ENCODE measurements around the gene SLC16A7.

SLC16A7 gene, protein sequence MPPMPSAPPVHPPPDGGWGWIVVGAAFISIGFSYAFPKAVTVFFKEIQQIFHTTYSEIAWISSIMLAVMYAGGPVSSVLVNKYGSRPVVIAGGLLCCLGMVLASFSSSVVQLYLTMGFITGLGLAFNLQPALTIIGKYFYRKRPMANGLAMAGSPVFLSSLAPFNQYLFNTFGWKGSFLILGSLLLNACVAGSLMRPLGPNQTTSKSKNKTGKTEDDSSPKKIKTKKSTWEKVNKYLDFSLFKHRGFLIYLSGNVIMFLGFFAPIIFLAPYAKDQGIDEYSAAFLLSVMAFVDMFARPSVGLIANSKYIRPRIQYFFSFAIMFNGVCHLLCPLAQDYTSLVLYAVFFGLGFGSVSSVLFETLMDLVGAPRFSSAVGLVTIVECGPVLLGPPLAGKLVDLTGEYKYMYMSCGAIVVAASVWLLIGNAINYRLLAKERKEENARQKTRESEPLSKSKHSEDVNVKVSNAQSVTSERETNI

DNA sequence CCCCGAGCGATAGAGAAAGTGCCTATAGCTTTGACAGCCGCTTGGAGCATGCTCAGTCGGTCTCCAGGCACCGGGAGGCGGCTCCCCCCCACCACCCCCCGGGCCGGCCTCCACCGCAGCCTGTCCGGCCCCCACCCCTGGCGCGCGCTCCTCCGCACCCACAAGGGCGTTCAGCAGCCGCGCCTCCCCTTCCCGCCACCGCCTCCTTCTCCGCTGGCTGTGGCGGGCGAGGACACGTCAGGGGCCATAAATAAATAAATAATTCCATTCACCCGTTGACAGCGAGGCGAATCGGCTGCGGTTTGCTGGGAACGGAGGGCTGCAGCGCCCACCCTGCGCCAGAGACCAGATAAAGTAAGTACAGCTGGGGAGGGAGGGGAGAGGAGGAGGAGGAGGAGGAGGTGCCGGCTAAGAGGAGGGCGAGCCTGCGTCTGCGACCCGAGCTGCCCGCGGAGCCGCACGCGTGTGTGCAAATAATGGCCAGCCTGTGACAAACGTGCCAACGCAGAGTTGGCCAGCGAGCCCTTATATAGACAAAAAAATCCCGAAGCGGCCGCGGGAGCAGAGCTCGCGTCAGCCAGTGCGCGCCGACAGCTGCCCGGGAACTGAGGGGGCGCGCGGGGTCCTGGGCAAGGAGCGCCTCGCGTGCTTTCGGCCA, at the start of gene SLC16A7:
TSS of gene SLC16A7 (plus strand) at position 147 of the 658 bp plus-strand sequence. CDS start 108,773 bp downstream, outside the sequence.
- H3K36me3 Mint-ChIP-seq, result peaks cover 12% of the 10 kb centered on the region
- H3K4me3 Mint-ChIP-seq, result peak within 1 kb of the TSS; percentile 92
- H3K27ac Mint-ChIP-seq, result peak within 1 kb of the TSS; percentile 100
- H3K27me3 Mint-ChIP-seq, result no peaks in the 10 kb centered on the region
- H3K4me1 Mint-ChIP-seq (ENCODE audit: low read depth), result peaks cover 53% of the 10 kb centered on the region
- H3K9me3 Mint-ChIP-seq (ENCODE audit: low read depth), result no peaks in the 10 kb centered on the region

DNA sequence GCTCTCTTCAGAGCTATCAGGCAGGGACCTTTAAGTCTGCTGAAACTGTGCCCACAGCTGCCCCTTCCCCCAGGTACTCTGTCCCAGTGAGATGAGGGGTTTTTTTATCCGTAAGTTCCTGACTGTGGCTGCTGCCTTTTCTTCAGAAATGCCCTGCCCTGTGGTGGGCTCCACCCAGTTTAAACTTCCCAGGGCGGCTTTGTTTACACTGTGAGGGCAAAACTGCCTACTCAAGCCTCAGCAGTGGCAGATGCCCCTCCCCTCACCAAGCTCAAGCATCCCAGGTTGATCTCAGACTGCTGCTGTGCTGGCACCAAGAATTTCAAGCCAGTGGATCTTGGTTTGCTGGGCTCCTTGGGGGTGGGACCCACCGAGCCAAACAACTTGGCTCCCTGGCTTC, 46.9 kb upstream of the SLC16A7 start:
- Mint-ChIP-seq H3K27me3 (no peaks in the 10 kb centered on the region), H3K4me1 (ENCODE audit: low read depth) (peaks cover 23% of the 10 kb centered on the region), H3K9me3 (ENCODE audit: low read depth) (no peaks in the 10 kb centered on the region), H3K4me3 (no peak overlapping the region), H3K36me3 (no peaks in the 10 kb centered on the region), H3K27ac (no peak overlapping the region)

DNA sequence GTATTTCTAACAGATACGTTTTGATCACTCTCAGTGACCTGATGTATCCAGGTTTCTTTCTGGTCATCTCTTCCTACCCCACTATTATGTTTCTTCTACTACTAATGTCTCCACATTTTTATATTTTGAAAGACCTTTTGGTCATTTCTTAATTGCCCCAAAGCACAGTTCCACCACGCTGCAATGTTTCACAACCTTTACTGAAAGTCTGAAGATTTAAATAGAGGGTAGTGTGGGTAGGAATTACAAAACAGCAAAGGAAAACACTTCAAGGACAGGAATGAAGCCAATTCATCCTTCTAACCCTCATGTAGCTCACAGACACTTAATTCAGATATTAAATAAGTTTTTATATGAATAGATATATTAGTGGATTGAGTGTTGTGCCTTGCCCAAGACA, 36.1 kb upstream of the SLC16A7 start:
- Mint-ChIP-seq H3K27ac (no peak overlapping the region), H3K4me1 (ENCODE audit: low read depth) (no peaks in the 10 kb centered on the region), H3K4me3 (no peak overlapping the region), H3K27me3 (no peaks in the 10 kb centered on the region), H3K9me3 (ENCODE audit: low read depth) (no peaks in the 10 kb centered on the region), H3K36me3 (no peaks in the 10 kb centered on the region)

DNA sequence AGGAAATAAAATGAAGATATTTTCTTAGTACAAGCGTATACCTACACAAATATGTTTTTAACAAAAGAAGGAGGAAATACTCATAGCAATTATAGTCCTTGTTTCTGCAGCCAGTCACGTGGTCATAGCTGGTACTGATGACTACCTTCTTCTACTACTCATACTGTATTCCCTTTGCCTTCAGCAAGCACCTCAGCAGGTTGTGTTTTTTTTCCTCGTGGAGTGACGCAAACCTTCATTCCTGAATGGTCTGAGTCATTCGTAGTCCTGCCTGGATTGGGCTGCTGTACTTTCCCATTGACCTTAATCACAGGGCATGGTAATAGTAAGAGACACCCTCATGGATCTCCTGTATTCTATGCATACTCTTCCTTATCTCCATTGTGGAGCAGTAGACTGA, 25.7 kb upstream of the SLC16A7 start:
- Mint-ChIP-seq H3K4me3 (no peak overlapping the region), H3K4me1 (ENCODE audit: low read depth) (peaks cover 8% of the 10 kb centered on the region), H3K27ac (no peak overlapping the region), H3K27me3 (no peaks in the 10 kb centered on the region), H3K36me3 (no peaks in the 10 kb centered on the region), H3K9me3 (ENCODE audit: low read depth) (no peaks in the 10 kb centered on the region)

DNA sequence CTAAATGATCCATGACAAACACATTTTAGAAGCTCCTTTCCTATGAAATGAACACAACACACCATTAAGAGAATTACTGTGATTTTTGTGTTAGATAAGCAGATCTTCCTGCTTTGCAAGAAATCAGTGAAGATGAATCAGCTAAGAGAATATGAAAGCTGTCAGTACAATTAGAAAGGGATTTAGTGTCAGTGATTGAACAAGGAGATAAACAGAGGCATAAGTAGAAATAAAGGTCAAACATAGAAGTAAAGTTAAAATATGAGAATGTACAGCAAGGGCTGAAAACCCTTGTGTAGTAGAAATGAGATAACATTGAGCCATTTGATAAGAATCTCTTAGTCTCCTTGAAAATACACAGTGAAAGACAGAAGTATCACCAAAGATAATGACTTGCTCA, 21.4 kb upstream of the SLC16A7 start:
- no peaks in the 10 kb centered on the region for H3K27me3 Mint-ChIP-seq
- no peaks in the 10 kb centered on the region for H3K36me3 Mint-ChIP-seq
- peaks cover 43% of the 10 kb centered on the region for H3K4me1 Mint-ChIP-seq (ENCODE audit: low read depth)
- H3K4me3 Mint-ChIP-seq, result no peak overlapping the region
- no peaks in the 10 kb centered on the region for H3K9me3 Mint-ChIP-seq (ENCODE audit: low read depth)
- H3K27ac Mint-ChIP-seq, result no peak overlapping the region

DNA sequence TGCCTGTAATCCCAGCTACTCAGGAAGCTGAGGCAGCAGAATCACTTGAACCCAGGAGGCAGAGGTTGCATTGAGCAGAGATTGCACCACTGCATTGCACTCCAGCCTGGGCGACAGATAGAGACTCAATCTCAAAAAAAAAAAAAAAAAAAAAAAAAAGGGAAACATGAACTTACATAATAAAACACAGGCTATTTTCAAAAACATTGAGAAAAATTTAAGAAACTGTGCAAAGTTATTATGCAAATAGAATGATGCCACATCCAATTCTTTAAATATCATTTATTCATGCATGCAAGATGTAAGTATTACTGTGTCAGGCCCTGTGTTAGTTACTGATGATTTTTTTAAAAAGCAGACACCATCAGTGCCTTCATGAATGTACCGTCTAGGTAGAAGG, 20.0 kb upstream of the SLC16A7 start:
- H3K27me3 Mint-ChIP-seq, result no peaks in the 10 kb centered on the region
- no peak overlapping the region for H3K4me3 Mint-ChIP-seq
- no peaks in the 10 kb centered on the region for H3K36me3 Mint-ChIP-seq
- peaks cover 47% of the 10 kb centered on the region for H3K4me1 Mint-ChIP-seq (ENCODE audit: low read depth)
- H3K9me3 Mint-ChIP-seq (ENCODE audit: low read depth), result no peaks in the 10 kb centered on the region
- H3K27ac Mint-ChIP-seq, result no peak overlapping the region

DNA sequence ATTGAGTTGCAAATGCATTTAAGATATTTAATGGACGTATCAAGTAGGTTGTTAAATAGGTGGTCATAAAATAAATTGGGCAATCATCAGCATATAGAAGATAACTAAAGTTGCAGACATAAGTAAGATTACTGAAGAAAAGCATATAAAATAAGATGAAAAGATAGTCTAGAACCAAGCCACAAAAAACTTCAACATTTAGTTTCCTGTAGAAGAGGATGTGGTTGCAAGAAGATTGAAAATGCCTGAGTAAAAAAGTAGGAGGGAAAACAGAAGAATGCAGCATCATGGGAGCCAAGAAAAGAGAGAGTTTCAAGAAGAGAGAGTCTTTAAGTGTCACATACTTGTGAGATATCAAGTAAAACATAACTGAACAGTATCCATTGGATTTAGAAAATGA, 17.6 kb upstream of the SLC16A7 start:
- Mint-ChIP-seq H3K9me3 (ENCODE audit: low read depth) (no peaks in the 10 kb centered on the region), H3K4me3 (peak overlapping the region; percentile 8), H3K27me3 (no peaks in the 10 kb centered on the region), H3K36me3 (no peaks in the 10 kb centered on the region), H3K27ac (peak overlapping the region; percentile 9), H3K4me1 (ENCODE audit: low read depth) (peaks cover 54% of the 10 kb centered on the region)

DNA sequence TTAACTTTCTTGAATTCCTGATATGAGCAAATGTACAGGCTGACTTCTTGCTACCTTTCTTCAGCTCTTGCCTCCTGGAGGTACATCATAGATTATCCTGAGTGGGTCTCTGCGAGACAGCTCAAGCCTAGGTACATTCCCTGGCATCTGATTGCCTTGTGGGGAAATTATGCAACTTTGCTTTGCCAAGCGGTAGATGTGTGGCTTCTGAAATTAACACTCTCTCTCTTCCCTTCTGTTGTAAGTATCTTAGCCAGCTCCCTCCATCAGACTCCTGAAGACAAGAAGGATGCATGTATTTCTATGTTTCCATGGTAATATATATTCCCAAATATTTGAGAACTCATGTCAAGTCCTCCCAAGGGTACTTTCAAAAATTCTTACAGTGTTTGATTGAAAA, 16.2 kb upstream of the SLC16A7 start:
- H3K27me3 Mint-ChIP-seq, result no peaks in the 10 kb centered on the region
- H3K4me3 Mint-ChIP-seq, result no peak overlapping the region
- H3K27ac Mint-ChIP-seq, result no peak overlapping the region
- no peaks in the 10 kb centered on the region for H3K36me3 Mint-ChIP-seq
- peaks cover 50% of the 10 kb centered on the region for H3K4me1 Mint-ChIP-seq (ENCODE audit: low read depth)
- no peaks in the 10 kb centered on the region for H3K9me3 Mint-ChIP-seq (ENCODE audit: low read depth)

DNA sequence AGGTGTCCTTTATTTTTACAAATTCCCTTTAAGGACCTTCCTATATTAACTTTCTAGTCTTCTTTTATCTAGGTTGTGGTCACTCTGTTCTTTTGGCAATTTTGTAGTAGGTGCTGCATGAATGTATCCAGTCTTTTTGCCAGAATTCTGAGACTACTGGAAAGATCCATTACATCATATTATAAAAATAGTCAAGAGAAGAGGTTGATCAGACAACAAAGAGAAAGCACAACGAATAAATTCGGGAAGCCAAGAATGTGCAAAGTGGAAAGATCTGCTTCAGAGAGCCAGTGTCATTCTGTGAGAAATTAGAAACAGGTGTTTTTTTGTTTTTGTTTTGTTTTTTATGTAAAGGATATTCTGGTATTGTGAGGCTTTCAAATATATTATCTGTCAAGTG, 15.8 kb upstream of the SLC16A7 start:
- peaks cover 49% of the 10 kb centered on the region for H3K4me1 Mint-ChIP-seq (ENCODE audit: low read depth)
- H3K4me3 Mint-ChIP-seq, result no peak overlapping the region
- H3K9me3 Mint-ChIP-seq (ENCODE audit: low read depth), result no peaks in the 10 kb centered on the region
- H3K36me3 Mint-ChIP-seq, result no peaks in the 10 kb centered on the region
- H3K27ac Mint-ChIP-seq, result no peak overlapping the region
- H3K27me3 Mint-ChIP-seq, result no peaks in the 10 kb centered on the region

DNA sequence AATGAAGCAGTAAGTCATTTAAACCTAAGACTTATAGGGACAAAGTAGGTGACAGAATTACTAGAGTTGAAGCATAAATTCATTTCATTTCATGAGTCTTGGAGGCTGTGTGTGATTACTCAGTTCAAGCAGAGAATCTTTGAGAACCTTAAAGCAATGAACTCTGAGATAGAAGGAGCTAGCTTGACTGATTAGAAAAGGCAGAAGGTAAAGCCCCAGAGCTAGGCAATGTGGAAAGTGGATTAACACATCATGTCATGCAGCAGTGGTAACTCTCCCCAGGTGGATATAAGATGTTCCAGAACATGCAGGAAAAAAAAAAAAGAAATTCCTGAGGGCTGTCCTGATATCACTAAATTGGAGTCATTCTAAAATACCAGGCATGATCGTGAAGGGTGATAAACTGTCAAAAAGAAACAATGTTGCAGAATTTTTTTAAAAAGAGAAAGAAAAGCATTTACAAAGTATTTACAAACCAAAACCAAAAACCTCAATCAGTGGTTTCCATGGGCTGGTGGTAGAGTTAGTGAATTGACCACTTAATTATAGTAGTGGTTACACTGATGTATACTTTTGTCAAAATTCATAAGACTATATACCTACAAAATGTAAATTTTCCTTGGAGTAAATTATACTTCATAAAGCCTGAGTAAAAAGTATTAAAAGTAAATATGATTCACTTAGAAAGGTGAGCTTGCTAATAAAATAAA, 12.7 kb upstream of the SLC16A7 start:
- Mint-ChIP-seq H3K36me3 (no peaks in the 10 kb centered on the region), H3K4me3 (no peak overlapping the region), H3K27me3 (no peaks in the 10 kb centered on the region), H3K27ac (no peak overlapping the region), H3K4me1 (ENCODE audit: low read depth) (peaks cover 23% of the 10 kb centered on the region), H3K9me3 (ENCODE audit: low read depth) (no peaks in the 10 kb centered on the region)

DNA sequence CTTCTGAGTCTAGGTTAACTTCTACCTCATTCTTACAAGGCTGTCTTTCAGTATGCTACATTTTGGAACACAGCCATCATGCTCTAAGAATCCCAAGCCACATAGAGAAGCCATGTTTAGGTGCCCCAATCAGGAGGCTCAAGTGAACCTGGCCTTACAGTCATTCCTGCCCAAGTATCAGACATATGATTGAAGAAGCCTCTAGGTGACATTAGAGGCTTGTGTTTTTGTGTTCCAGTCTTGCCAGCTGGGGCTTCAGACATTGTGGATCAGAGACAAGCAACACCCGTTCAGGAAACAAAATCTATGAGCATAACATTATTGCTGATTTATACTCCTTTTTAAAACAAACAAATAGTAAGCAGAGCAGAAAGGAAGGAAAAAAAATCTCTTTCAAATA, 8.1 kb upstream of the SLC16A7 start:
- no peak overlapping the region for H3K27ac Mint-ChIP-seq
- no peaks in the 10 kb centered on the region for H3K27me3 Mint-ChIP-seq
- no peaks in the 10 kb centered on the region for H3K36me3 Mint-ChIP-seq
- H3K4me1 Mint-ChIP-seq (ENCODE audit: low read depth), result peaks cover 5% of the 10 kb centered on the region
- no peak overlapping the region for H3K4me3 Mint-ChIP-seq
- no peaks in the 10 kb centered on the region for H3K9me3 Mint-ChIP-seq (ENCODE audit: low read depth)

DNA sequence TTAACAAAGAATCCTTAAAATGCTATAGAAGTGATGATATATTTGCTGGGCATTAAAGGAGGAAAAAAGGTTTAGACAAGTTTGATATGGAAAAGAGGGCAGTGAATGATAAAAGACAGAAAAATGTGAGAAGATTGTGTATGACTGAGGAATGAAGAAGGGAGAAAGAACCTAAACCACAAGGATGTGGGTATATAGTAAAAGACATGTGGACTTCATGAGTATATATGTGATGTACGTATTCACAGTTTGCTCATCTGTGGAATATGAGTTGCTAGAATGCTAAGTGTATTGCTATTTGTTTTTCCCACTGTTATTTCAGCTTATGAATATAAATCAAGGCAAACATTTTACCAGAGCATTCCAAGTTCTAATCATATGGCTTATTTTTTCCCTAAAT, 2.1 kb upstream of the SLC16A7 start:
- peaks cover under 1% of the 10 kb centered on the region for H3K36me3 Mint-ChIP-seq
- no peak overlapping the region for H3K4me3 Mint-ChIP-seq
- no peak overlapping the region for H3K27ac Mint-ChIP-seq
- no peaks in the 10 kb centered on the region for H3K9me3 Mint-ChIP-seq (ENCODE audit: low read depth)
- no peaks in the 10 kb centered on the region for H3K27me3 Mint-ChIP-seq
- H3K4me1 Mint-ChIP-seq (ENCODE audit: low read depth), result peaks cover 32% of the 10 kb centered on the region

DNA sequence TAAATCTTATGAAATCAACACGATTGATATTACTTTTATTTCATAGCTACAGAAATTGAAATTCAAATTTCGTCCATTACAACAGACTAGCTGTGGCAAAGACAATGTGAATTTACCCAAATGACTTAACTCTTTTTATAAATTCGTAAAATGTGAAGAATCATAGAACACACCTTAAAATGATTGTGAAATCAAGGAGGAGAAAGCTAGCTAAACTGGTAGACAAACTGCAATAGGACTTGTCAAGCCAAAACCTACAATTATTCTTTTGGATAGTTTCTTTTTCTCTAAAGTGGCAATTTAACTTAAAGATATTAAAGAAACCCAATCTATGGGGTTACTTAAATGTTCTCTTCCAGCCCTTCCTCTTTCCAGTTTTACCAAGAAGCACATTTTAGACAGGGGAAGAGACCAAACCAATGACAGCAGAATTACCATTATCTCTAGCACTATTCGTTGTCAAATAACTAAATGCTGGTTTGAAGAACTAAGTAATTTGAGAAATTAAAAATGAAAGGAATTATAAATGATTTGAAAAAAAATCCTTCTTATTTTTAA, 807 bp upstream of the SLC16A7 start:
- Mint-ChIP-seq H3K27ac (peak overlapping the region; percentile 93), H3K4me1 (ENCODE audit: low read depth) (peaks cover 45% of the 10 kb centered on the region), H3K4me3 (peak overlapping the region; percentile 92), H3K27me3 (no peaks in the 10 kb centered on the region), H3K9me3 (ENCODE audit: low read depth) (no peaks in the 10 kb centered on the region), H3K36me3 (peaks cover 9% of the 10 kb centered on the region)

DNA sequence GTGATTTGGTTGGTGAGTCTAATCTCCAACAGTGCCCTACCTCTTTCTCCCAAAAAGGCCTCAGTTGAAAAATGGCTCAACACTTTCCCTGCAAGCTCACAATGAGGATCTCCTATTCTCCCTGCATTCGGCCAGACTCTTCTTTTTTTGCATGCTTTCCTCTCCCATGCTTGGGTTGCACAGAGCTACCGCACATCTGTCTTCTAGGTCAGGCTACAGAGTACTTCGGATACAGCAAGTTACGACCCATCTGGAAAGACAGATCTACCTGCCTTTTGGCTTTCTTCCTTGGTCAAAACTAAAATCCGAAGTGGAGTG, 305 bp upstream of the SLC16A7 start:
- Mint-ChIP-seq H3K4me1 (ENCODE audit: low read depth) (peaks cover 48% of the 10 kb centered on the region), H3K4me3 (peak overlapping the region; percentile 92), H3K27ac (peak overlapping the region; percentile 93), H3K27me3 (no peaks in the 10 kb centered on the region), H3K36me3 (peaks cover 12% of the 10 kb centered on the region), H3K9me3 (ENCODE audit: low read depth) (no peaks in the 10 kb centered on the region)

DNA sequence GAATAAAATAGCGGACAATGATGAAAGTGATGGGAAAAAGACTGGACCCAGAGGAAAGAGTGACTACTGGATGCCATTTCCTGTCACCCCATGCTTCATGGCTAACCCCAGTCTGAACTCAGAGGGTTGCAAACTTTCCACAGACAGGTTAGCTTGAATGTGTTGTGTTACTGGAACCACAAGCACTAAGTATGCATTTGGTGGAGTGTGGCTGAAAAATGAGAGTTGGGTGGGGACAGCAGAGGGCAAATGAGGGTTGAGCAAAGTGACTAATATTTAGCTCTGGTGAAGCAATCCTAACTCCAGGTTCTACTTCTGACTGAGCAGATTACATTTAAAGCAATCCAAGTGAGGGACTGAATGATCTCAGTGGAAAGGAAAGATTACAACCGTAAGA, 1.6 kb downstream of the SLC16A7 start:
- peaks cover 15% of the 10 kb centered on the region for H3K36me3 Mint-ChIP-seq
- H3K27ac Mint-ChIP-seq, result peak overlapping the region; percentile 100
- peak overlapping the region; percentile 92 for H3K4me3 Mint-ChIP-seq
- peaks cover 62% of the 10 kb centered on the region for H3K4me1 Mint-ChIP-seq (ENCODE audit: low read depth)
- H3K9me3 Mint-ChIP-seq (ENCODE audit: low read depth), result no peaks in the 10 kb centered on the region
- H3K27me3 Mint-ChIP-seq, result no peaks in the 10 kb centered on the region

Measured in activated naive CD8-positive, alpha-beta T cell (primary cell).